Left ventricle myocardium inferior (tissue), 1 donor: ENCODE measurements around the gene SEMA4A. TPM values are rescaled to one million over a fixed set of nuclear protein-coding genes. Genes with fewer than 3 reads are reported as not detected.

ENCODE experiments used
- DNase-seq: peaks from one replicate; pipeline ENCODE4 v3.0.0-alpha.2; 2020
- H3K27ac ChIP-seq: fragments of 200-600 bp; replicated peaks from 2 replicates; pipeline ENCODE4 v1.8.0; 2021
- H3K27me3 ChIP-seq: fragments of 200-600 bp; 2 replicates; pipeline ENCODE4 v1.8.0; 2021; ENCODE audit warnings: low read depth
- H3K36me3 ChIP-seq: fragments of 200-600 bp; 2 replicates; pipeline ENCODE4 v1.8.0; 2021
- H3K4me1 ChIP-seq: fragments of 200-600 bp; 2 replicates; pipeline ENCODE4 v1.8.0; 2021
- H3K4me3 ChIP-seq: fragments of 200-600 bp; 2 replicates; pipeline ENCODE4 v1.8.0; 2021; ENCODE audit warnings: mild to moderate bottlenecking, moderate library complexity
- H3K9me3 ChIP-seq: fragments of 200-600 bp; replicated peaks from 2 replicates; pipeline ENCODE4 v1.8.0; 2021
- intact Hi-C: fragments of 100-400 bp; cut with micrococcal nuclease; formaldehyde crosslinking; loops from one replicate; pipeline ENCODE4 v1.11.0; 2022
- total RNA-seq: library from RNA; stranded (reverse); fragmentation: NEBNext Ultra II Directional; extraction: Animal tissue kit (Norgen Biotek cat#: 25700); gene quantifications from one replicate; pipeline ENCODE4 v1.2.1, GENCODE V29; 2021
- TF ChIP-seq, protein P1 (sequence below): fragments of 200-600 bp; IDR thresholded peaks from 2 replicates; pipeline ENCODE4 v1.8.0; 2021; ENCODE audit warnings: antibody characterized with exemption, mild to moderate bottlenecking, borderline replicate concordance
- donor health status: DM: no; HTN: yes; CAD: no; lungs with severe emphysema.

SEMA4A gene
- total RNA-seq, 1 donor from 2014 or later, result 1.0 TPM

DNA sequence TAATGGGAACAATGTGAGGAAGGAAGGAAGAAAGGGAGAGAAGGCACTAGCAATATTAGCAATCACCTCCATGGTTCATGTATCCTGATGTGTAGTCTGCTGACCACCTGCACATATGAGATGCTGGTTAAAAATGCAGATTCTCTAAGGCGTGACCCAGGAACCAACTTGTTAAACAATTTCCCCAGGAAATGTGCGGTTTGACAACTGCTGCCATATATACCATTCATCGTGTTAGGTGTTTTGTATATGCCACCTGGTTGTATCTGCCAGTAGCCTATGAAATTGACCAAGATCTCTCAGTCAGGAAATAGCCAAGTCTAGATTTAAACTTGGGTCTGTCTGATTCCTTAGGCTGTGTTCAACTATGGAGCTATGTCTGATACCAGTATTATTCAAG, 4.1 kb downstream of the SEMA4A start:
- H3K9me3 ChIP-seq, result no peaks in the 10 kb centered on the region
- TF ChIP-seq, protein P1, sequence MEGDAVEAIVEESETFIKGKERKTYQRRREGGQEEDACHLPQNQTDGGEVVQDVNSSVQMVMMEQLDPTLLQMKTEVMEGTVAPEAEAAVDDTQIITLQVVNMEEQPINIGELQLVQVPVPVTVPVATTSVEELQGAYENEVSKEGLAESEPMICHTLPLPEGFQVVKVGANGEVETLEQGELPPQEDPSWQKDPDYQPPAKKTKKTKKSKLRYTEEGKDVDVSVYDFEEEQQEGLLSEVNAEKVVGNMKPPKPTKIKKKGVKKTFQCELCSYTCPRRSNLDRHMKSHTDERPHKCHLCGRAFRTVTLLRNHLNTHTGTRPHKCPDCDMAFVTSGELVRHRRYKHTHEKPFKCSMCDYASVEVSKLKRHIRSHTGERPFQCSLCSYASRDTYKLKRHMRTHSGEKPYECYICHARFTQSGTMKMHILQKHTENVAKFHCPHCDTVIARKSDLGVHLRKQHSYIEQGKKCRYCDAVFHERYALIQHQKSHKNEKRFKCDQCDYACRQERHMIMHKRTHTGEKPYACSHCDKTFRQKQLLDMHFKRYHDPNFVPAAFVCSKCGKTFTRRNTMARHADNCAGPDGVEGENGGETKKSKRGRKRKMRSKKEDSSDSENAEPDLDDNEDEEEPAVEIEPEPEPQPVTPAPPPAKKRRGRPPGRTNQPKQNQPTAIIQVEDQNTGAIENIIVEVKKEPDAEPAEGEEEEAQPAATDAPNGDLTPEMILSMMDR, result no peak
- H3K4me3 ChIP-seq, result no peak overlapping the region
- intact Hi-C loops, result loop anchor here (10.0 kb wide), 1 partner anchor 47 kb away; no protein-coding TSS in a partner anchor
- peaks cover 8% of the 10 kb centered on the region for H3K27me3 ChIP-seq
- DNase-seq, result no peak
- no peaks in the 10 kb centered on the region for H3K36me3 ChIP-seq
- H3K27ac ChIP-seq, result no peak overlapping the region
- peaks cover 25% of the 10 kb centered on the region for H3K4me1 ChIP-seq

GRCh38 chr1:156157966-156158365, 4.6 kb downstream of the SEMA4A start:
- Histone ChIP-seq H3K27ac (no peak overlapping the region), H3K4me1 (peaks cover 30% of the 10 kb centered on the region), H3K27me3 (peaks cover 4% of the 10 kb centered on the region), H3K36me3 (no peaks in the 10 kb centered on the region), H3K4me3 (no peak overlapping the region), H3K9me3 (no peaks in the 10 kb centered on the region)
- TF ChIP-seq, protein P1, result no peak
- intact Hi-C loops, result loop anchor here (10.0 kb wide), 1 partner anchor 47 kb away; no protein-coding TSS in a partner anchor
- DNase-seq, result no peak

DNA sequence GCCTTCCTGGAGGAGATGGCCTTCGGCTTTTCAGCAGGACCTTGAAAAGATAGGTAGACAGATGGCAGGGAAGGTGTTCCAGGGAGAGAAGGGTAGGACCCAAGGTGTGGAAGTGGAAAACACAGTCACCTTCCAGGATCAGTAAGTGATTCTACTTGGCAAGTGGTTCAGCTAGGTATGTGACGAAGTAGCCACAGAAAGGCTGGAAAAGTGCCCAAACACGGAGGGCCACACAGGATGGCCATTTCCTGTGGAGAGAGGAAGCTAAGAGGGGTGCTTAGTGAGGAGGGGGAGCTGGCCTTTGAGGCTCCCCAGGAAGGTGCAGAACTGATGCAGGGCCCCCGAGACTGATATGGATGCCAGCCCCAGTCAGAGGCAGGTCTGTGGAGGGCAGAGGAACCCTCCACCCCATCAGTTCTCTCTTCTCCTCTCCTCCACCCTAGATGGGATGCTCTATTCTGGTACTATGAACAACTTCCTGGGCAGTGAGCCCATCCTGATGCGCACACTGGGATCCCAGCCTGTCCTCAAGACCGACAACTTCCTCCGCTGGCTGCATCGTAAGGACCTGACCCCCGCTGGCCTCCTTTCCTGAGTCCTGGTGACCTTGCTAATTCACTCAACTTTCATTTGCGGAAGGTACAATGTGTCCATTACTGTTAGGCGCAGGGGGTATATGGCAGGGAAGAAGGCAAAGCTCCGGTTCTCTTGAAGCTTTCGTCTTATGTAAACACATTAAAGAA, 6.8 kb downstream of the SEMA4A start:
- intact Hi-C loops, result loop anchor here (10.0 kb wide), 1 partner anchor 45 kb away; no protein-coding TSS in a partner anchor
- Histone ChIP-seq H3K4me1 (peaks cover 34% of the 10 kb centered on the region), H3K4me3 (peak overlapping the region; percentile 71), H3K27me3 (no peaks in the 10 kb centered on the region), H3K9me3 (no peaks in the 10 kb centered on the region), H3K36me3 (no peaks in the 10 kb centered on the region), H3K27ac (peak overlapping the region; percentile 88)
- DNase-seq, result peak; percentile 49
- TF ChIP-seq, protein P1, result no peak

GRCh38 chr1:156160743-156161171, 7.4 kb downstream of the SEMA4A start:
- Histone ChIP-seq H3K4me3 (peak overlapping the region; percentile 71), H3K4me1 (peaks cover 34% of the 10 kb centered on the region), H3K27me3 (no peaks in the 10 kb centered on the region), H3K27ac (peak overlapping the region; percentile 88), H3K36me3 (no peaks in the 10 kb centered on the region), H3K9me3 (no peaks in the 10 kb centered on the region)
- intact Hi-C loops, result no loop called here
- TF ChIP-seq, protein P1, result no peak
- peak; percentile 90 for DNase-seq

GRCh38 chr1:156162430-156163037, 9.1 kb downstream of the SEMA4A start:
- peak; percentile 41 for DNase-seq
- Histone ChIP-seq H3K27ac (peak overlapping the region; percentile 88), H3K27me3 (no peaks in the 10 kb centered on the region), H3K36me3 (no peaks in the 10 kb centered on the region), H3K4me3 (no peak overlapping the region), H3K4me1 (peaks cover 34% of the 10 kb centered on the region), H3K9me3 (no peaks in the 10 kb centered on the region)
- intact Hi-C loops, result no loop called here
- TF ChIP-seq, protein P1, result no peak
